COLO668 (cell line): ENCODE data around the gene CLASP2.

Source experiments
- DNase-seq: peaks from one replicate; lab custom pipeline; 2025; ENCODE audit not compliant: unreplicated experiment; lab: John Stamatoyannopoulos, UW

The CLASP2 gene

GRCh38 chr3:33639889-33640288, 78.2 kb downstream of the CLASP2 start:
- DNase-seq: no peak

GRCh38 chr3:33637482-33637881, 80.6 kb downstream of the CLASP2 start:
- no peak for DNase-seq

DNA sequence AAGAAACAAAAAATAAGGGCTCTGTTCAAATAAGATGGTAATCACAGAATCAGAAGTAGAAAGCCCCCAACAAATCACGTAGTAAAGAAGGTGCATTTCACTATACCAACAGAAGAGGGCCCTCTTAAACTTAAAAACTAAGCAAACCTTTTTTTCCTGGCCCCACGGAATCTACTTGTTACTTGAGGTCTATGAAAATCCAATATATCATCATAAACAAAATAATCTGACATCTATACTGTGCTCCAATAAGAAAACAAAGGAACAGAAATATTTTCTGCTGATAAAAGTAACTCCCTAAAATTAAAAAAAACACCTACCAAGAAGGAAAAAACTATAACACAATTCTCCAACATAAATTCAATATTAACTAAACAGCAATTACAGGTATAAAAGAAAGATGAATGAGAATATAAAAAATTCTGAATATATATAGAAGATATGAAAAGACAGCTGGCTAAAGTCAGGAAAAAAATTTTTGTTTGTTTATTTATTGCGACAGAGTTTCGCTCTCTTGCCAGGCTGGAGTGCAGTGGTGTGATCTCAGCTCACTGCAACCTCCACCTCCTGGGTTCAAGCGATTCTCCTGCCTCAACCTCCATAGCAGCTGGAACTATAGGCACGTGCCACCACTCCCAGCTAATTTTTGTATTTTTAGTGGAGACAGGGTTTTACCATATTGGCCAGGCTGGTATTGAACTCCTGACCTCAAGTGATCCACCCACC, 81.8 kb downstream of the CLASP2 start:
- DNase-seq: no peak

DNA sequence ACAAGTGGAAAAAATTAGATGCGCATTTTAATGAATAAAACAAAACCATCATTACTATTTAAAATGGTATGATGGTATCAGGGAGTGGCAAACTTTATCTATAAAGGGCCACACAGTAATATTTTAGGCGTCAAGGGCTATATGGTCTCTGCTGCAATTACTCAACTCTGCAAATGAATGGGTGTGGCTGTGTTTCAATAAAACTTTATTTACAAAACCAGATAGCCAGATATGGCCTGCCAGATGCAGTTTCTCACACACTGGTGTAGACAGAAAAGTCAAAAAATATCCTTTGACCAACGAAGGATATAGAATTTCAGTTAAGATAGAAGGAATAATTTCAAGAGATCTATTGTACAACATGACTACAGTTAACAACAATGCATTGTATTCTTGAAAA, 83.8 kb downstream of the CLASP2 start:
- no peak for DNase-seq

DNA sequence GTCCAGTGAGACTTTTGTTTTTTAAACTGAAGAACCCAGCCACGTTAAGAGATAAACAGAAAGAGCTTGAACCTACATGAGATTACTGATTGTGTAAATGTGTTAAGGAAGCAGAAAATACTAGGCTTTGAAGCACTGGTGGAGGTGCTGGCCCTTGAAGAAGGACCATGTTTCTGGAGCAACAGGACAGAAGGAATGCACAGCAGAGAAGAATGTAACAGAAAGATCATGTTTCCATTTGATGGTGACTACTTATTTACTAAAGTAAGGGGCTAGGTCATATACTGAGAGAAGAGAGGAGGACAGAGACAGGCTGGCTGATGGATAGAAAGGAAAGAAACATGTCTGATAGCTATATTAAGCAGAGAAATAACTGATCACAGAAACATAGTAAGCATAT, 88.8 kb downstream of the CLASP2 start:
- DNase-seq: no peak

DNA sequence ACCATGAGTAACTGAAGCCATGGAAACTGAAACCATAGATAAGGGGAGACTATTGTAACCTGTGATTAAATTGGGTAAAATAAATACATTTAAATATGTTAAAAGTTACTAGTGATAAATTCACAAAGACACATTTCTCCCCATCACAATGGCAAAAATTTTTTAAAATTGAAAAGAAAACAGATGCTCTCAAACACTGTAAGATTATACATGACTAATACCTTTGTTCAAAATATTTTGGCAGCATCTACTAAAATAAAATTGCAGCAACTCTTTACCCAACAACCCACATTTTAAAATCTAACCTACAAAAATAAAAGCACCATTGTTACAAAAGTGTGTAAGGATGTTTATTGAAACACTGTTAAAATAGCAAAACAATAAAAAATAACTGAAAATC, 93.3 kb downstream of the CLASP2 start:
- no peak for DNase-seq

GRCh38 chr3:33613041-33613440, 105.0 kb downstream of the CLASP2 start:
- DNase-seq: no peak

DNA sequence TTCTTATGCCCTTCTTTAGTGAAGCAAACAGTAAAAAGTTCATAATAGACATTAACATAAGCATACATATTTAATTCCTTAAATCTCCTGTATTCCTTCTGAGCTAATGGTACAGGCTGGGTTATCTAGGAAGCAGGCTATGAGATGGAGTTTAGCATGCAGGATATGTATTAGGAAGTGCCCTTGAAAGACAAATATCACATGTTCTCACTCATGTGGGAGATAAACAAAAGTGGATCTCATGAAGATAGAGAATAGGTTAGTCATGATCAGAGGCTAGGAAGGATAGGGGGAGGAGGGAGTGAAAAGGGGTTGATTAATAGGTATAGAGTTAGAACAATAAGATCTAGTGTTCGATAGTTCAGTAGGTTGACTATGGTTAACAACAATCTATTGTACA, 105.4 kb downstream of the CLASP2 start:
- DNase-seq: no peak

DNA sequence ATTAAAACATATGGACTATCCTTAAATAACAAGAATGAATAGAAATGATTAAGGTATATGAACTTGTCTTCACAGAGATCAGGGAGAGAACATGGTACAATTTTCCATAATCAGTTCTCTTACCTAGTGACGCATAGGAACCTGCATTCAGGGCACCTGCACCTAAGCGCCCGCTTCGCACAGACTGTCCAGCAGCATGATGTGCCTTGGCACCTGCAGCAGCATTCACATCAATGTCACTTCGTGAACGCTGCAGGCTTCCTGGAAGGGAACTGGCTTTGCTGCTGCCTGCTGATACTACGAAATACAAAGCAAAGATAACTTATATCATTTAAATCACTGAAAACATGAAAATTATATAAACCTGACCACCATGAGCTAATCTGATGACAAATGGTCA, 115.2 kb downstream of the CLASP2 start:
- no peak for DNase-seq

DNA sequence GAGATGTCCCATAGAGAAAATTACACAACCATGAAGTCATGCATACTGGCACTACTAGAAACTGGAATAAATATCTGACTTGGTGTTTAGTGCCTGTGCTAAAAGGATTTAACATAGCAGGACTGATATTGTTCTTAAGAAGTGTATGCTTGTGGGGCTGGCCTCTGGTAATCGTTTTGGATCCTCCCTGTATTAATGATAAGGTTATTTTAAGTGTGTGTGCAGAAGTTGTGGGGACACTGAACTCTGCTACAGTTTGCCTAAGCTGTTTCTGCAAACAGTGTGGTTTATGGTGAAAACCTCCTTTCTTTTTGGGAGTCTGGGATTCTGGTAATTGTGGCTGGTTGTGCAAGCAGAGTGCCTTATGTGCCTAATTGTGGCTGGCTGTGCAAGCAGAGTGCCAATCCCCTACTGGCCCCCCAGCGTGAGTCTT, 120.8 kb downstream of the CLASP2 start:
- DNase-seq: no peak

DNA sequence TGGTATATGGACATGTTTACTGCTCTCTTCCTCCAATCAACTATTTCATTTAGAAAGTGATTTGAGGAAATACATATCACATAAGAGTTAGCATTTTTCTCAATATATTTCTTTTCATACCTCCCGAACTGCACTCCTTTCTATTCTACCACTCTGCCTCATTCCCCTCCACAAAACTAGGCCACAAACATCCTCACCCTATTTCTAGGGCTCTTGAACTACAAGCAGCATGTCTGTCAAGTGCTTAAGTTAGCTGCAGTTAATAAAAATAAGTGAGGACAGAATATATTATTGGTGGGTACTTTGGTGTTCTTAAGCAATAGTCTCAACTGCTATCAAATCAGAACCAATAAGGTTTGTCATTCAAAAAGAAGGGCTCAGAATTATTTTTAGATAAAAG, 125.1 kb downstream of the CLASP2 start:
- no peak for DNase-seq

GRCh38 chr3:33590541-33590940, 127.5 kb downstream of the CLASP2 start:
- DNase-seq: no peak

- DNase-seq: no peak
These were observed 131.7 kb downstream of the CLASP2 start for GRCh38 chr3:33586402-33586801.

- DNase-seq: no peak
These were observed 135.8 kb downstream of the CLASP2 start for GRCh38 chr3:33582234-33582633.

- DNase-seq: no peak
These were observed 136.4 kb downstream of the CLASP2 start for GRCh38 chr3:33581666-33582065.

DNA sequence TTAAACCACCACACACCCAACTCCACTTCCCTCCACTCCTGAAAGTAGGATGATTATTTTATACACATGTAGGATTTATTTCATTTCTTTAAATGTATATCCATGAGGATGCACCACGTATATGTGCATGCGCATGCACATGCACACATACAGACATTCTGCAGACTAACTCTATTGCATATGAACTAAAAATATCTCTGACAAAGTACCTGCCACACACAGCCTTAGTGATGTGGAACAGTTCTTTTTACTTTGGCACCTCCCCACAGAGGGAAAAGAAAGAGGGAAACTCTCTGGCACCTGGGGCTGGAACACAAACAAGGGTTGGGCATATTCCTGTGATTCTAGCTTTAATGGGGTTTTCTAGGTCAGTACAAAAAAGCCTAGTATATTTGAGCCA, 138.2 kb downstream of the CLASP2 start:
- no peak for DNase-seq

DNA sequence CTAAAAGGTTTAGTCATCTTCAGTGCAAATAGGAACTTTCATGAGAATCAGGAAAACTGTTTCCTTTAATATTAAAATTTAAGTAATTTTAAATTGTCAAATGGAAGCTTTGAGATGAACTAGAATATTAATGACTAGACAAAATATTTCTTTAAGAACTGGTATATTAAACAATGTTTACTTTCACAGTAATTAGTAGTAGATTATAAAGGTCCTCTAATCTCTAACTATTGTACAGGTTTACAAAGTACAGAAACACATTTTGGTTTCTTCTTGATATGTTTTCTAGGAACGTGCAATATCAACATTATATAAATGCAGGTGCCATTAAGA, 138.9 kb downstream of the CLASP2 start:
- DNase-seq: no peak

GRCh38 chr3:33578325-33579177, 139.5 kb downstream of the CLASP2 start:
- no peak for DNase-seq

GRCh38 chr3:33577588-33577987, 140.5 kb downstream of the CLASP2 start:
- no peak for DNase-seq

DNA sequence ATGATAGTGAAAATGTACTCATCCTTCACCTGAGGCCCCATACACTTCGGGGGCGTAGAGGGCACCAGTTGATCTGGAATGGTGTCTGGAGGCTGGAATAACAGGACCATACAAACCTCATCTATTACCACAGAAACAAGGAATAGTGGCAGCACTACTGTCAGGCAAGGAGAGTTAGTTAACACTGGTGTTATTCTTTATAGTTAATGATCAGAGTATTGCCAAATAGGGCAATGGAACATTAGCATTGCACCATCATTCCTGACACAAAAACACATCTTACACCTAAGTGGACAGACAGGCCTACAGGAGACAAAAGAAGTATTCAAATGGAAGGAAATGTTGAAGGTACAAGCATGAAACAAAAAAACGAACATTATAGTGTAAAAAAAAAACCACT, 140.9 kb downstream of the CLASP2 start:
- DNase-seq: no peak

GRCh38 chr3:33575311-33575710, 142.7 kb downstream of the CLASP2 start:
- DNase-seq: no peak

DNA sequence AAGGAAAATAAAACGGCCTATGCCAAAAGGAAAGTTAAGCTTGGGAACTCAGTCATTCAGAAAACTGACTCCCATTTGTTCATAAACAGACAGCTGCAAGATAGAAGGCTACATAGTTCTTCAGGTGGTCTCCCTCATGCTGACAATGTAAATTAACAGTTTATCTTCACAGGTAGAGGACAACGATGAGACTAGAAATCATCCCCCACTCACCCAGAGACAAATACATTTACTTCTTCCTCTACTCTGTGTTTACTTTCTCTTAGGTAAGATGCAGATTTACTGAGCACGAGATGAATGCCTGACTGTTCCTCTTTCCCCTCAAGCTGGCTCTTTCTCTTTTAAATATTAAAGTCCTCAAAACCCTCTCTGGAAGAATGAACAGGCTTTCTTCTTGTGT, 160.2 kb downstream of the CLASP2 start:
- no peak for DNase-seq

GRCh38 chr3:33557279-33557678, 160.8 kb downstream of the CLASP2 start:
- DNase-seq: no peak
